K562 (cell line): ENCODE measurements around the gene PLCB3. TPM values are rescaled to one million over a fixed set of nuclear protein-coding genes. Genes with fewer than 3 reads are reported as not detected.

Experiments used
- ATF1 ChIP-seq, 2 experiments: fragments of 450-650 bp in 1 of 2; IDR thresholded peaks; 2 replicates each; pipeline ENCODE4 v1.6.1; 2016; ENCODE audit warnings: missing compliant biosample characterization in 1 of 2, missing genetic modification characterization in 1 of 2
- BRD9 ChIP-seq: fragments of 450-650 bp; IDR thresholded peaks from 2 replicates; pipeline ENCODE4 v1.6.1; 2018; ENCODE audit warnings: low read depth; ENCODE audit not compliant: partially characterized antibody
- CHCHD3 ChIP-seq: fragments of 250-450 bp; sonication (Bioruptor Pico); IDR thresholded peaks from 2 replicates; pipeline ENCODE4 v2.1.2; 2022; ENCODE audit warnings: mild to moderate bottlenecking
- E2F6 ChIP-seq, 2 experiments: IDR thresholded peaks; 2 replicates each; pipeline ENCODE4 v1.6.1; 2011; ENCODE audit warnings: borderline replicate concordance in 1 of 2, control low read depth in 1 of 2, low read depth in 1 of 2, low read length in 1 of 2, mild to moderate bottlenecking in 1 of 2, mixed read lengths in 1 of 2, moderate library complexity in 1 of 2; ENCODE audit not compliant: insufficient read depth in 1 of 2, insufficient read length in 1 of 2, poor library complexity in 1 of 2, severe bottlenecking in 1 of 2; ENCODE audit errors: extremely low read depth in 1 of 2
- FIP1L1 ChIP-seq: fragments of 200-400 bp; formaldehyde crosslinking; IDR thresholded peaks from 2 replicates; pipeline ENCODE4 v1.6.1; 2018; ENCODE audit warnings: mild to moderate bottlenecking, low read depth, low read length; ENCODE audit not compliant: poor library complexity, severe bottlenecking
- FOS ChIP-seq: IDR thresholded peaks from 3 replicates; pipeline ENCODE4 v1.6.1; 2011; ENCODE audit not compliant: insufficient read length; ENCODE audit errors: extremely low read depth
- FUS ChIP-seq: fragments of 200-400 bp; formaldehyde crosslinking; optimal IDR thresholded peaks from 2 replicates; pipeline ENCODE3; 2017; ENCODE audit warnings: low read depth, low read length
- MAX ChIP-seq: sonication (generic); formaldehyde crosslinking; IDR thresholded peaks from 2 replicates; pipeline ENCODE4 v1.9.0; 2022; ENCODE audit warnings: mild to moderate bottlenecking, missing genetic modification reagents
- MNT ChIP-seq, 2 experiments: fragments of 450-650 bp; conservative IDR thresholded peaks; 2 replicates each; pipeline ENCODE4 v1.6.1; 2017; ENCODE audit warnings: mild to moderate bottlenecking in 2 of 2, moderate library complexity in 2 of 2
- PHF21A ChIP-seq: fragments of 450-650 bp; IDR thresholded peaks from 2 replicates; pipeline ENCODE4 v1.6.1; 2017; ENCODE audit warnings: low read depth, borderline replicate concordance
- SIRT6 ChIP-seq: IDR thresholded peaks from one replicate; pipeline ENCODE4 v1.6.1; 2012; ENCODE audit warnings: low read depth, mild to moderate bottlenecking, control low read depth, inconsistent platforms, low read length, moderate library complexity
- SOX6 ChIP-seq: fragments of 450-650 bp; IDR thresholded peaks from 2 replicates; pipeline ENCODE4 v1.6.1; 2014; ENCODE audit warnings: mild to moderate bottlenecking
- TAL1 ChIP-seq: fragments of 450-650 bp; IDR thresholded peaks from 2 replicates; pipeline ENCODE4 v1.6.1; 2016; ENCODE audit warnings: mild to moderate bottlenecking
- TEAD2 ChIP-seq: fragments of 450-650 bp; IDR thresholded peaks from 2 replicates; pipeline ENCODE4 v1.6.1; 2016; ENCODE audit warnings: missing genetic modification characterization, control low read depth, missing compliant biosample characterization
- THAP7 ChIP-seq: fragments of 250-450 bp; sonication (Bioruptor Pico); IDR thresholded peaks from 2 replicates; pipeline ENCODE4 v1.5.0; 2021
- U2AF1 ChIP-seq: fragments of 200-400 bp; formaldehyde crosslinking; optimal IDR thresholded peaks from 2 replicates; pipeline ENCODE3; 2017; ENCODE audit warnings: mild to moderate bottlenecking, low read depth, low read length, moderate library complexity
- ZC3H11A ChIP-seq: IDR thresholded peaks from 2 replicates; pipeline ENCODE4 v1.6.1; 2012; ENCODE audit warnings: low read depth, low read length, improper control_type of control experiment
- ZNF124 ChIP-seq: sonication (generic); formaldehyde crosslinking; IDR thresholded peaks from 2 replicates; pipeline ENCODE4 v1.8.1; 2022; ENCODE audit warnings: missing genetic modification reagents
- ZNF589 ChIP-seq: fragments of 200-800 bp; sonication (Bioruptor generic); IDR thresholded peaks from 2 replicates; pipeline ENCODE4 v1.6.1; 2016; ENCODE audit warnings: low read depth, missing genetic modification characterization, missing compliant biosample characterization
- ZNF717 ChIP-seq: fragments of 250-450 bp; sonication (Bioruptor Pico); IDR thresholded peaks from 2 replicates; pipeline ENCODE4 v1.5.0; 2021
- polyA plus RNA-seq, 8 experiments: library from polyadenylated mRNA; depleted of rRNA in 4 of 8; stranded (reverse) in 5 of 8; unstranded in 3 of 8; fragments of >200 nt; fragmentation: Nextera tagmentation in 2 of 8; fragmentation: Illumina TruSeq in 1 of 8; extraction: Ambion mirVana in 2 of 8; extraction: Trizol in 1 of 8; gene quantifications; 2 replicates each; pipeline versions ENCODE4 v1.2.1 to v1.2.3, GENCODE V29; 2011 to 2014; ENCODE audit warnings: inconsistent platforms in 1 of 8, missing spikeins in 1 of 8
- total RNA-seq, 7 experiments: library from RNA; depleted of rRNA in 6 of 7; stranded (reverse); fragments of >200 nt in 6 of 7; fragmentation: Illumina TruSeq in 2 of 7; extraction: Trizol in 2 of 7; gene quantifications; 2 replicates each; pipeline versions ENCODE4 v1.2.1 to v1.2.3, GENCODE V29; 2011 to 2021; ENCODE audit warnings: low replicate concordance in 1 of 7
- TF ChIP-seq, protein P1 (sequence below): fragments of 450-650 bp; IDR thresholded peaks from one replicate; pipeline ENCODE4 v1.6.1; 2018; ENCODE audit warnings: mild to moderate bottlenecking, moderate library complexity; ENCODE audit not compliant: partially characterized antibody
- TF ChIP-seq, protein P2 (sequence below): fragments of 450-650 bp; formaldehyde crosslinking; IDR thresholded peaks from 2 replicates; pipeline ENCODE4 v1.4.0; 2020; ENCODE audit warnings: mild to moderate bottlenecking, moderate library complexity

The PLCB3 gene
- total and polyA plus RNA-seq, 9 of the 15 experiments (the other 6 are each of a cell fraction or from before 2014, with no cell fraction given): 0.31 to 44.8 (median 14.6) TPM

DNA sequence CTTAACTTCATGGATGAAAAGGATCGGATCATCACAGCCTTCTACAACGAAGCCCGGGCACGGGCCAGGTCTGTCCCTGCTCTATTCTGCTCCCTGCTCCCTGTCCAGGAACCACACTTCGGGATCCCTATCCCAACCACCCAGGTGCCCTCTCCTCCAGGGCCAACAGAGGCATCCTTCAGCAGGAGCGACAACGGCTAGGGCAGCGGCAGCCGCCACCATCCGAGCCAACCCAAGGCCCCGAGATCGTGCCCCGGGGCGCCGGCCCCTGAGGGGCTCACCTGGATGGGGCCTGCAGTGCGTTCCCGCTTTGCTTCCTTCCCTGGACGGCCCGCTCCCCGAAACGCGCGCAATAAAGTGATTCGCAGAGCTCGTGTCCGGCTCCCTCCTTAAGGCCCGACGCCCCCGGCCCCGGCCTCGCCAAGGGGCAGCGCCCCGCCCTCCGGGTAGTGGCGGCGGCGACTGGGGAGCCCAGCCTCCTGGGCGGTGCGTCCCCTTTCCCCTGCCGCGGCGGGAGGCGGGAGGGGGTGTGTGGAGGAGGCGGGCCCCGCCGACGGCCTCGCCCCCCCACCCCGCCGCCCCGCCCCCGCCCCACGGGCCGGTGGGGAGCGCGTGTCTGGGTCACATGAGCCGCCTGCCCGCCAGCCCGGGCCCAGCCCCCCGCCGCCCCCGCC is 17.3 kb upstream of the PLCB3 start, which contains the start of gene VEGFB (continued):
- TF ChIP-seq, protein P1, sequence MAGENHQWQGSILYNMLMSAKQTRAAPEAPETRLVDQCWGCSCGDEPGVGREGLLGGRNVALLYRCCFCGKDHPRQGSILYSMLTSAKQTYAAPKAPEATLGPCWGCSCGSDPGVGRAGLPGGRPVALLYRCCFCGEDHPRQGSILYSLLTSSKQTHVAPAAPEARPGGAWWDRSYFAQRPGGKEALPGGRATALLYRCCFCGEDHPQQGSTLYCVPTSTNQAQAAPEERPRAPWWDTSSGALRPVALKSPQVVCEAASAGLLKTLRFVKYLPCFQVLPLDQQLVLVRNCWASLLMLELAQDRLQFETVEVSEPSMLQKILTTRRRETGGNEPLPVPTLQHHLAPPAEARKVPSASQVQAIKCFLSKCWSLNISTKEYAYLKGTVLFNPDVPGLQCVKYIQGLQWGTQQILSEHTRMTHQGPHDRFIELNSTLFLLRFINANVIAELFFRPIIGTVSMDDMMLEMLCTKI: no peak
- TF ChIP-seq BRD9 (no peak), ZC3H11A (no peak), ATF1 (CRISPR knock-in tag; IDR thresholded peaks at IDR 0.05) (no peak), ATF1 (tag; IDR thresholded peaks at IDR 0.05) (no peak), E2F6 (IDR thresholded peaks at IDR 0.05; ENCODE audit: borderline replicate concordance in 1 of 2, extremely low read depth in 1 of 2, insufficient read depth in 1 of 2, insufficient read length in 1 of 2, low read depth in 1 of 2, low read length in 1 of 2, poor library complexity in 1 of 2, severe bottlenecking in 1 of 2) (peak in 1 of 2 experiments; percentile 66), TEAD2 (no peak), ZNF717 (CRISPR knock-in tag) (no peak), MAX (CRISPR knock-in tag) (peak; percentile 46; the same call in 1 of the 2 replicates), SOX6 (no peak), PHF21A (no peak), SIRT6 (no peak), TAL1 (no peak), MNT (conservative IDR thresholded peaks at IDR 0.05) (0 out of 4 replicates have a peak, but pooled peaks of 1 of the 2 experiments have one; percentile 27), ZNF124 (CRISPR knock-in tag) (no peak), FIP1L1 (peak; percentile 39), FOS (no peak), ZNF589 (CRISPR knock-in tag) (no peak), THAP7 (CRISPR knock-in tag) (no peak), CHCHD3 (no peak), U2AF1 (no peak), FUS (no peak)
- TF ChIP-seq, protein P2, sequence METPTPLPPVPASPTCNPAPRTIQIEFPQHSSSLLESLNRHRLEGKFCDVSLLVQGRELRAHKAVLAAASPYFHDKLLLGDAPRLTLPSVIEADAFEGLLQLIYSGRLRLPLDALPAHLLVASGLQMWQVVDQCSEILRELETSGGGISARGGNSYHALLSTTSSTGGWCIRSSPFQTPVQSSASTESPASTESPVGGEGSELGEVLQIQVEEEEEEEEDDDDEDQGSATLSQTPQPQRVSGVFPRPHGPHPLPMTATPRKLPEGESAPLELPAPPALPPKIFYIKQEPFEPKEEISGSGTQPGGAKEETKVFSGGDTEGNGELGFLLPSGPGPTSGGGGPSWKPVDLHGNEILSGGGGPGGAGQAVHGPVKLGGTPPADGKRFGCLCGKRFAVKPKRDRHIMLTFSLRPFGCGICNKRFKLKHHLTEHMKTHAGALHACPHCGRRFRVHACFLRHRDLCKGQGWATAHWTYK (CRISPR knock-in tag): no peak
